Ishikawa (cell line): ENCODE data around the gene MAMDC4.

ENCODE experiments used
- CEBPB ChIP-seq: IDR thresholded peaks from 2 replicates; pipeline ENCODE4 v1.6.1; 2012
- CREB1 ChIP-seq: IDR thresholded peaks from 2 replicates; pipeline ENCODE4 v1.6.1; 2012; ENCODE audit warnings: low read depth
- EP300 ChIP-seq: IDR thresholded peaks from 2 replicates; pipeline ENCODE4 v1.6.1; 2012; ENCODE audit warnings: borderline replicate concordance
- MAX ChIP-seq: IDR thresholded peaks from 2 replicates; pipeline ENCODE4 v1.6.1; 2012
- NFIC ChIP-seq: IDR thresholded peaks from 2 replicates; pipeline ENCODE4 v1.6.1; 2012
- RAD21 ChIP-seq: IDR thresholded peaks from 2 replicates; pipeline ENCODE4 v1.6.1; 2012; ENCODE audit warnings: low read depth
- USF1 ChIP-seq: IDR thresholded peaks from 2 replicates; pipeline ENCODE4 v1.6.1; 2012

- no peak for TF ChIP-seq EP300
- no peak for TF ChIP-seq USF1
- TF ChIP-seq CEBPB = no peak
- no peak for TF ChIP-seq NFIC
- no peak for TF ChIP-seq MAX
- no peak for TF ChIP-seq RAD21
- no peak for TF ChIP-seq CREB1
Measured at GRCh38 chr9:136820971-136821825, 30.9 kb upstream of the MAMDC4 start.
